Measurements from ENCODE around the gene RASGEF1C. TPM values are rescaled to one million over a fixed set of nuclear protein-coding genes. Genes with fewer than 3 reads are reported as not detected.

RASGEF1C gene
- total and polyA plus RNA-seq, 10 donors = 0.06 to 1.1 (median 0.21) TPM; not detected in 6

- intact Hi-C loops (cut with DNase I; ENCODE audit: low total_unique reads) = no loop called here
- DNase-seq = no peak
- WGBS, 5 donors = 69 to 89% (median 78%) methylated on average over 2 of the region's 2 CpGs
Measured at GRCh38 chr5:180187767-180188166, 21.2 kb downstream of the RASGEF1C start.

GRCh38 chr5:180180846-180181245 lies 28.2 kb downstream of the RASGEF1C start:
- 73 to 88% (median 80%) methylated on average over 11 of the region's 11 CpGs for WGBS, 5 donors

More at GRCh38 chr5:180187767-180188166, 21.2 kb downstream of the RASGEF1C start:
- no peaks in the 10 kb centered on the region for H3K36me3 ChIP-seq
- no peak overlapping the region for H3K27ac ChIP-seq
- TF ChIP-seq POLR2A (IDR thresholded peaks at IDR 0.05) (no peak), POLR2AphosphoS5 (IDR thresholded peaks at IDR 0.05) (no peak), CTCF (IDR thresholded peaks at IDR 0.05 in 8 of 11, conservative IDR thresholded peaks at IDR 0.05 in 3 of 11) (no peak)
- no peaks in the 10 kb centered on the region for H3K4me1 ChIP-seq
- H3K4me3 ChIP-seq = no peak overlapping the region
- H3K27me3 ChIP-seq (replicated peaks in 1 of 7) = no peaks in the 10 kb centered on the region
- peaks cover 0 to 40% (median 17%) of the 10 kb centered on the region in 8 donors for H3K9me3 ChIP-seq

GRCh38 chr5:180180421-180180820 lies 28.6 kb downstream of the RASGEF1C start:
- Histone ChIP-seq H3K4me3 (no peak overlapping the region), H3K36me3 (no peaks in the 10 kb centered on the region), H3K27me3 (replicated peaks in 1 of 7) (peaks cover 0 to 9% (median 0%) of the 10 kb centered on the region in 7 donors), H3K27ac (no peak overlapping the region), H3K9me3 (peaks cover 0 to 26% (median 3%) of the 10 kb centered on the region in 8 donors), H3K4me1 (peaks cover 0 to 11% (median 11%) of the 10 kb centered on the region in 6 donors)
- DNase-seq = peak; percentile 56
- intact Hi-C loops (cut with DNase I; ENCODE audit: low total_unique reads) = no loop called here
- 53 to 75% (median 57%) methylated on average over 5 to 6 of the region's 6 CpGs for WGBS, 5 donors
- TF ChIP-seq CTCF (IDR thresholded peaks at IDR 0.05 in 8 of 11, conservative IDR thresholded peaks at IDR 0.05 in 3 of 11) = no peak
- TF ChIP-seq POLR2AphosphoS5 (IDR thresholded peaks at IDR 0.05) = no peak
- TF ChIP-seq POLR2A (IDR thresholded peaks at IDR 0.05) = no peak

More at GRCh38 chr5:180180846-180181245, 28.2 kb downstream of the RASGEF1C start:
- DNase-seq = peak; percentile 41
- intact Hi-C loops (cut with DNase I; ENCODE audit: low total_unique reads) = no loop called here
- no peak overlapping the region for H3K4me3 ChIP-seq
- H3K4me1 ChIP-seq = peaks cover 0 to 11% (median 11%) of the 10 kb centered on the region in 6 donors
- H3K27me3 ChIP-seq (replicated peaks in 1 of 7) = peaks cover 0 to 9% (median 0%) of the 10 kb centered on the region in 7 donors
- no peak for TF ChIP-seq POLR2A (IDR thresholded peaks at IDR 0.05)
- no peak for TF ChIP-seq POLR2AphosphoS5 (IDR thresholded peaks at IDR 0.05)
- no peak for TF ChIP-seq CTCF (IDR thresholded peaks at IDR 0.05 in 8 of 11, conservative IDR thresholded peaks at IDR 0.05 in 3 of 11)
- no peak overlapping the region for H3K27ac ChIP-seq
- H3K36me3 ChIP-seq = no peaks in the 10 kb centered on the region
- H3K9me3 ChIP-seq = peaks cover 0 to 26% (median 3%) of the 10 kb centered on the region in 8 donors

GRCh38 chr5:180179442-180180420 lies 29.3 kb downstream of the RASGEF1C start:
- peaks cover 0 to 11% (median 11%) of the 10 kb centered on the region in 6 donors for H3K4me1 ChIP-seq
- no peak overlapping the region for H3K27ac ChIP-seq
- H3K36me3 ChIP-seq = no peaks in the 10 kb centered on the region
- TF ChIP-seq CTCF (IDR thresholded peaks at IDR 0.05 in 8 of 11, conservative IDR thresholded peaks at IDR 0.05 in 3 of 11) = no peak
- no peak for TF ChIP-seq POLR2AphosphoS5 (IDR thresholded peaks at IDR 0.05)
- no peak for TF ChIP-seq POLR2A (IDR thresholded peaks at IDR 0.05)
- intact Hi-C loops (cut with DNase I; ENCODE audit: low total_unique reads) = no loop called here
- H3K9me3 ChIP-seq = peaks cover 0 to 21% (median 3%) of the 10 kb centered on the region in 8 donors
- H3K27me3 ChIP-seq (replicated peaks in 1 of 7) = peaks cover 0 to 9% (median 0%) of the 10 kb centered on the region in 7 donors
- H3K4me3 ChIP-seq = no peak overlapping the region
- DNase-seq = peak; percentile 56
- WGBS, 5 donors = 76 to 83% (median 79%) methylated on average over 19 to 23 of the region's 23 CpGs
